T-cell (primary cell): ENCODE results near the gene CABLES2. TPM values are rescaled to one million over a fixed set of nuclear protein-coding genes. Genes with fewer than 3 reads are reported as not detected.

Experiments used
- ATAC-seq, 4 experiments: fragments of 200-7000 bp in 3 of 4; fragments of 150-1000 bp in 1 of 4; cut with Tn5 transposase; replicated peaks in 1 of 4; 1 replicate in 3 of 4; 2 replicates in 1 of 4; pipeline ENCODE4 v1.10.0; 2021; ENCODE audit warnings: moderate library complexity in 3 of 4, mild to moderate bottlenecking in 2 of 4, moderate number of reproducible peaks in 1 of 4
- CTCF ChIA-PET, 2 donors: fragments of 300-600 bp; sonication (Branson Sonifier 250); formaldehyde crosslinking; loops; one replicate each; lab custom pipeline; 2022; ENCODE audit warnings: antibody characterized with exemption in 2 of 2; lab: Charles Lee
- POLR2A ChIA-PET, 2 donors: fragments of 300-600 bp; sonication (Branson Sonifier 250); formaldehyde crosslinking; loops; one replicate each; lab custom pipeline; 2022; ENCODE audit warnings: antibody characterized with exemption in 2 of 2; lab: Charles Lee
- DNase-seq, 35 experiments: peaks; one replicate each; pipeline versions ENCODE4 v3.0.0 to v3.0.0-alpha.2; 2013 to 2023
- H3K27ac ChIP-seq: one replicate; pipeline ENCODE4 v1.5.1; 2013; ENCODE audit warnings: low read length
- H3K27me3 ChIP-seq, 2 experiments: replicated peaks in 1 of 2; 1 replicate in 1 of 2; 2 replicates in 1 of 2; pipeline versions ENCODE4 v1.6.1 to v1.7.0; 2013; ENCODE audit warnings: low read length in 1 of 2, mixed read lengths in 1 of 2; ENCODE audit not compliant: control insufficient read depth in 2 of 2, insufficient read depth in 2 of 2; ENCODE audit errors: extremely low read depth in 1 of 2
- H3K36me3 ChIP-seq, 2 donors: 1 replicate in 1 of 2; 2 replicates in 1 of 2; pipeline versions ENCODE4 v1.6.1 to v1.7.0; 2013; ENCODE audit warnings: low read length in 1 of 2; ENCODE audit not compliant: control insufficient read depth in 2 of 2, insufficient read depth in 1 of 2; ENCODE audit errors: extremely low read depth in 1 of 2
- H3K4me1 ChIP-seq, 2 experiments: 1 replicate in 1 of 2; 2 replicates in 1 of 2; pipeline versions ENCODE4 v1.6.1 to v1.7.0; 2013; ENCODE audit warnings: low read length in 2 of 2, mixed read lengths in 1 of 2; ENCODE audit not compliant: insufficient read depth in 2 of 2, control insufficient read depth in 1 of 2; ENCODE audit errors: extremely low read depth in 1 of 2
- H3K4me3 ChIP-seq, 2 donors: 1 replicate in 1 of 2; 2 replicates in 1 of 2; pipeline versions ENCODE4 v1.5.1 to v1.7.0; 2013; ENCODE audit warnings: mild to moderate bottlenecking in 2 of 2, low read length in 1 of 2, moderate library complexity in 1 of 2; ENCODE audit not compliant: control insufficient read depth in 1 of 2; ENCODE audit errors: extremely low read depth in 1 of 2
- H3K9me3 ChIP-seq: 2 replicates; pipeline ENCODE4 v1.7.0; 2013
- H3K27ac Mint-ChIP-seq, 2 donors: one replicate each; pipeline ENCODE4 v1.8.0; 2020 to 2021; ENCODE audit warnings: mild to moderate bottlenecking in 2 of 2, mixed read lengths in 2 of 2
- H3K27me3 Mint-ChIP-seq, 2 donors: one replicate each; pipeline ENCODE4 v1.8.0; 2021 to 2022; ENCODE audit warnings: mixed read lengths in 2 of 2
- H3K36me3 Mint-ChIP-seq: one replicate; pipeline ENCODE4 v1.8.0; 2021; ENCODE audit warnings: mixed read lengths
- H3K4me1 Mint-ChIP-seq, 3 donors: one replicate each; pipeline ENCODE4 v1.8.0; 2020 to 2022; ENCODE audit warnings: mixed read lengths in 3 of 3, mild to moderate bottlenecking in 1 of 3
- H3K4me3 Mint-ChIP-seq, 3 donors: one replicate each; pipeline ENCODE4 v1.8.0; 2020 to 2022; ENCODE audit warnings: mild to moderate bottlenecking in 3 of 3, mixed read lengths in 3 of 3, moderate library complexity in 3 of 3
- H3K9me3 Mint-ChIP-seq, 3 donors: one replicate each; pipeline ENCODE4 v1.8.0; 2020 to 2022; ENCODE audit warnings: mixed read lengths in 3 of 3
- WGBS: methylation state at CpG from one replicate; pipeline ENCODE4 v1.1.5; 2013; ENCODE audit warnings: missing lambda C conversion rate; ENCODE audit not compliant: insufficient coverage; 5-methylcytosine and 5-hydroxymethylcytosine counted together
- total RNA-seq, 35 experiments: library from RNA in 6 of 35; stranded (reverse) in 6 of 35; fragments of 120-200 nt in 1 of 35; gene quantifications; one replicate each; pipeline versions ENCODE4 v1.2.1 to v1.2.4 and lab custom pipeline; 2013 to 2026

The CABLES2 gene
- total RNA-seq, 5 donors from 2014 or later (not counting 1 experiment from before 2014, with no cell fraction given), result 4.3 to 6.8 (median 5.6) TPM

- CTCF ChIA-PET, result no interaction called here
- no peaks in the 10 kb centered on the region for H3K36me3 Mint-ChIP-seq
- H3K4me3 Mint-ChIP-seq, result no peak overlapping the region
- no peak for DNase-seq
- Histone ChIP-seq H3K9me3 (no peaks in the 10 kb centered on the region), H3K27ac (no peak overlapping the region), H3K27me3 (peaks cover 0 to 65% of the 10 kb centered on the region in 2 experiments), H3K36me3 (no peaks in the 10 kb centered on the region), H3K4me1 (peaks cover 0 to 14% of the 10 kb centered on the region in 2 experiments), H3K4me3 (no peak overlapping the region)
- H3K4me1 Mint-ChIP-seq, result peaks cover 0 to 9% (median 2%) of the 10 kb centered on the region in 3 donors
- WGBS, result 80% methylated on average over 25 of the region's 29 CpGs
- H3K9me3 Mint-ChIP-seq, result no peaks in the 10 kb centered on the region
- no peak for ATAC-seq
- H3K27ac Mint-ChIP-seq, result no peak overlapping the region
- POLR2A ChIA-PET, result no interaction called here
- peaks cover 9 to 25% of the 10 kb centered on the region in 2 donors for H3K27me3 Mint-ChIP-seq
These were observed 34.8 kb downstream of the CABLES2 start for GRCh38 chr20:62372042-62372993.

DNA sequence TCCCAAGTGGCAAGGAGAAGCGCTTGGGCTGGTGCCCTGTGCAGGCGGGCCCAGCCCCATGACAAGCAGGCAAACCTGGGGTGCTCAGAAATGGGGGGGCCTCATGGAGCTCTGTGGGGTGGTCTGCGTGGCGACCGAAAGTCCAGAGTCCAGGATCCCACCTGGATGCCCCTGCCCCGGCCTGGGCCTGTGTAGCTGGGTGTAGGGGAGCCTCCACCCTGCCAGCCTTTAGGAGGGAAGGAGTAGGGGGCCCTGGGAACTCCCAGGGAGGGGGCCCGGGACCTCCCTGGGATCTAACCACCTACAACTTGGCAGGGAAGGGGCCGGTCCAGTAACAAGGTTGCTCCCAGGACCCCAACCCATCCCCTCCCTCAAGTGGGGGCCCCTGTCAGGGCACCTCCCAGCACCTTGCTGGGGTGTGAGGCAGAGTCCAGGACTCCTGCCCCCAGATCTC lies 35.5 kb downstream of the CABLES2 start:
- Mint-ChIP-seq H3K27ac (no peak overlapping the region), H3K4me1 (peaks cover 0 to 9% (median 2%) of the 10 kb centered on the region in 3 donors), H3K9me3 (no peaks in the 10 kb centered on the region), H3K36me3 (no peaks in the 10 kb centered on the region), H3K27me3 (peaks cover 9 to 25% of the 10 kb centered on the region in 2 donors), H3K4me3 (no peak overlapping the region)
- 67% methylated on average over 2 of the region's 8 CpGs for WGBS
- Histone ChIP-seq H3K4me3 (no peak overlapping the region), H3K36me3 (no peaks in the 10 kb centered on the region), H3K27ac (no peak overlapping the region), H3K9me3 (no peaks in the 10 kb centered on the region), H3K4me1 (peaks cover 0 to 16% of the 10 kb centered on the region in 2 experiments), H3K27me3 (peaks cover 0 to 67% of the 10 kb centered on the region in 2 experiments)
- DNase-seq (no peak), ATAC-seq (no peak)
- POLR2A ChIA-PET, result no interaction called here
- CTCF ChIA-PET, result no interaction called here

DNA sequence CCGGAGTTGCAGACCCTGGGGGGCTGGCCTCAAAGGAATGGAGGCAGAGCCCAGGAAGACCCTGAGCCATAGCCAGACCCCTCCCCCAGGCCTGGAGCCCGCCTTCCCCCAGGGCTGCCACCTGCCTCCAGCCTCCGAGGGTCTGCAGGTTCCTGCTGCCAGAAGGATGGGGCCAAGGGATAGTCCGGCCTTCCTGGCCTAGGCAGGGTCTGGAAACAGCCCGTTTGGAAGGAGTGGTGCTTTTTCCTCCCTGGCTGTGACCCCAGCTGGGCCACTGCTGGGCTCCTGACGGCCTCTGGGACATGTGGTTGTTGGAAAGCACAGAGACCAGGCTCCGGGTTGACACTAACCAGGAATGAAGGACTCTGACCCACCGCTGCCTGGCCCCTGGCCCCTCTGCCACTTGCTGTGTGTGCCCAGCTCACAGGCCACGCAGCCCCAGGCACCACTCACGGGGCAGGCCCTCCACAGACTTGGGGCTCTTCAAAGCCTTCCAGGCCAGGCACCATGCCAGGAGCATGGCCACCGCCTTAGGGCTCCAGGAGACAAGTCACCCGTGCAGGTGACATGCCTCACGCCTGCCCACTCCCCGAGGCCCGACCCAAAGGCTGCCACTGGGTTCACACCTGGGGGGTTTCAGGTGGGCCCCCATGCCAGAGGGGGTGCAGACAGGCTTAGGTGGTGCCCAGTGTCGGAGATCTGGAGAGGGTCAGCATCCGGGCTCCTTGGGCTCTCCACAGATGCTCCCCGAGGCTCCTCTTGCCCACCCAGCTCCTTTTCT lies 36.1 kb downstream of the CABLES2 start:
- H3K27me3 ChIP-seq, result peaks cover 2 to 73% of the 10 kb centered on the region in 2 experiments
- ATAC-seq (no peak), DNase-seq (no peak)
- no peaks in the 10 kb centered on the region for H3K36me3 ChIP-seq
- H3K4me1 ChIP-seq, result peaks cover 0 to 22% of the 10 kb centered on the region in 2 experiments
- Mint-ChIP-seq H3K4me1 (peaks cover 0 to 9% (median 2%) of the 10 kb centered on the region in 3 donors), H3K9me3 (no peaks in the 10 kb centered on the region), H3K36me3 (no peaks in the 10 kb centered on the region), H3K27me3 (peaks cover 9 to 28% of the 10 kb centered on the region in 2 donors), H3K27ac (no peak overlapping the region), H3K4me3 (no peak overlapping the region)
- 72% methylated on average over 17 of the region's 18 CpGs for WGBS
- H3K9me3 ChIP-seq, result no peaks in the 10 kb centered on the region
- POLR2A ChIA-PET, result no interaction called here
- CTCF ChIA-PET, result no interaction called here
- H3K4me3 ChIP-seq, result no peak overlapping the region
- H3K27ac ChIP-seq, result no peak overlapping the region

- no peaks in the 10 kb centered on the region for H3K9me3 Mint-ChIP-seq
- ATAC-seq, result no peak
- H3K27ac Mint-ChIP-seq, result no peak overlapping the region
- Histone ChIP-seq H3K9me3 (no peaks in the 10 kb centered on the region), H3K36me3 (no peaks in the 10 kb centered on the region), H3K27me3 (peaks cover 3 to 80% of the 10 kb centered on the region in 2 experiments), H3K4me3 (no peak overlapping the region), H3K4me1 (peaks cover 0 to 25% of the 10 kb centered on the region in 2 experiments), H3K27ac (no peak overlapping the region)
- peaks cover 13 to 30% of the 10 kb centered on the region in 2 donors for H3K27me3 Mint-ChIP-seq
- H3K36me3 Mint-ChIP-seq, result no peaks in the 10 kb centered on the region
- 75% methylated on average over 17 of the region's 19 CpGs for WGBS
- no peak overlapping the region for H3K4me3 Mint-ChIP-seq
- POLR2A ChIA-PET, result no interaction called here
- DNase-seq, result no peak
- CTCF ChIA-PET, result interaction anchor here in 1 of 2 donors (0.9 kb wide), 1 partner anchor 12 kb away, joined by 3 read pairs; no protein-coding TSS in a partner anchor
- peaks cover 0 to 9% (median 2%) of the 10 kb centered on the region in 3 donors for H3K4me1 Mint-ChIP-seq
These were observed 36.8 kb downstream of the CABLES2 start for GRCh38 chr20:62370115-62370806.

GRCh38 chr20:62369815-62370114 lies 37.3 kb downstream of the CABLES2 start:
- Mint-ChIP-seq H3K27me3 (peaks cover 18 to 35% of the 10 kb centered on the region in 2 donors), H3K4me1 (peaks cover 0 to 9% (median 2%) of the 10 kb centered on the region in 3 donors), H3K9me3 (no peaks in the 10 kb centered on the region), H3K27ac (no peak overlapping the region), H3K4me3 (no peak overlapping the region), H3K36me3 (no peaks in the 10 kb centered on the region)
- peaks cover 0 to 25% of the 10 kb centered on the region in 2 experiments for H3K4me1 ChIP-seq
- ATAC-seq (no peak), DNase-seq (no peak)
- H3K27ac ChIP-seq, result no peak overlapping the region
- ChIA-PET POLR2A (no interaction called here), CTCF (interaction anchor here in 1 of 2 donors (0.9 kb wide), 1 partner anchor 13 kb away, joined by 3 read pairs; no protein-coding TSS in a partner anchor)
- H3K9me3 ChIP-seq, result no peaks in the 10 kb centered on the region
- no peak overlapping the region for H3K4me3 ChIP-seq
- H3K36me3 ChIP-seq, result no peaks in the 10 kb centered on the region
- WGBS, result 65% methylated on average over 3 of the region's 4 CpGs
- peaks cover 6 to 82% of the 10 kb centered on the region in 2 experiments for H3K27me3 ChIP-seq
